GM18511 (cell line): ENCODE results near the gene FBXL16.
"Not testable (repeated sequence)": the region's sequence is repeated elsewhere in the genome, so short reads cannot be mapped to it uniquely, and the experiment has no call there.

Experiments used
- ATAC-seq: cut with Tn5 transposase; IDR thresholded peaks from one replicate; pipeline ENCODE4 v1.9.1; 2021; ENCODE audit warnings: mild to moderate bottlenecking, moderate library complexity; ENCODE audit not compliant: unreplicated experiment

Gene FBXL16

DNA sequence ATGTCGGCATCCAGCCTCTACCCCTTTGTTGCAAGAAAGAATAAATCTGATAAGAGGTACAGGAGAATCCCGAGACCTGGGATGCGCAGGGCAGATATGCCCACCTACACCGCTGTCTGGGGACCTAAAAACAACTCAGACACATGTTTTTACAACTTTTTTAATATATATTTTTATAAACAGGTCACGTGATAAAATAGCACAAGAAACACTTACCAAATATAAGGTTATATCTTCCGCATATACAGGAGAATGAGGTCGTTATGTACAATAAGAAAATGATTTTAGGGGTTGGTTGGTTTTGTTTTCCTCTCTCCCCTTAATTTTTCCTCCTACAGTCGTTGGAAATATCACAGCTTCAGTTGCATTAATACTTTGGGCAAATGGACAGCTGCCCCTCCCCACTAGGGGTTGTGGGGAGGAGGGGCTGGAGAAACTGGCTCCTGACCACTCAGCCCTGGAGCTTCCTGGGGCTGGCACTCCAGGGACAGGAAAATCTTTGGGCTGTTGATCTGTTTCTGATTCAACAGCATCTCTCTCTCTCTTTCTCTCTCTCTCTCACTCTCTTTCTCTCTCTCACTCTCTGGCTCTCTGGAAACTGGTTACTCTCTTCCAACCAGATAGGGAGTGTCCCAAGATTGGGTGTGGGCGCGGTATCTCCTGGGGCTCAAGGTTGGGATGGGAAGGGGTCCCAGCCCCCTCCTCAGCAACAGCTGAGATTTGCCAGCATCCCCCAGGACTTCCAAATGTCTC is 13.1 kb downstream of the FBXL16 start:
- ATAC-seq, result no peak

DNA sequence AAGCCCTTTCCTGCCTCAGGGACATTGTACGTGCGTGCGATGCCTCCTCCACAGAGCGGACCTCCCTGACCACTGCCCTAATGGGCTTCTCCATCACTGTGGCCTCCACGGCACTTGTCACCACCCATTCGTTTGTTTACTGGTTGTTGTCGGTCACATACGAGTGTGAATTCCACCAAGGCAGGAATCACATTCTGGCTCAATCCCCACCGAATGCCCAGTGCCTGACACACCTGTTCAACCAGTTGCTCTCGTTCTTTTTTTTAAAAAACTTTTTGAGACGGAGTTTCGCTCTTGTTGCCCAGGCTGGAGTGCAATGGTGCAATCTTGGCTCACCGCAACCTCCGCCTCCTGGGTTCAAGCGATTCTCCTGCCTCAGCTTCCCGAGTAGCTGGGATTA is 14.4 kb downstream of the FBXL16 start:
- not testable (repeated sequence) for ATAC-seq

DNA sequence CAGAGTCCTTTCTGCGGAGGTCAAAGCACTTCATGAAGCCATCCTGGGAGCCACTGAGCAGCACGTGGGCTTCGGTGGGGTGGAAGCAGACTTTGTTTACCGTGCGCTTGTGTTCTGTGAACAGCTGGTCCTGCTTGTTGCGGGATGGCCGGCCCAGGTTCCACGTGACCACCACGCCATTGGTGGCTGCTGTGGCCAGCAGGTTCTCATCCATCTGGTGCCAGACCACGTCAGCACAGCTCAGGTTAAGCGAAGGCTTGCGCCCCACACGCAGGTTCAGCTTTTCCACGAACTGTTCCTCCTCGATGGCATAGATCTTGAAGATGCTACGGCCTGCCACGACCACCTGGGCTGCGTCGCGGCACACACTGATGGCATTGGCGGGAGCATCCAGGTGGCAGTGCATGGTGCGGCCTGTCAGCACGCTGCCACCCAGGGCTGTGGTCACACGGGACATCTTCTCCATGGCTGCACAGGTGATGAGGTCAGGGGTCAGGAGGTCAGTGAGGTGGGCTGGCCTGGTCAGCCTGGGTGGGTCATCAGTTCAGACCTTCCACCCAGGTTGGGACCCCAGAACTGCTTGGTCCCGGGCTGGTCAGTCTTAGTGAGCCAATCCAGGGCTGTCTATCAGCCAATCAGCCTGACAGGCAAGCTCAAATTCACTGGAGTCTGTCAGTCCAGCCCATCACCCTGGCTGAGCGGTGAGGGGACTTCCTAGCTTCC is 16.3 kb downstream of the FBXL16 start:
- ATAC-seq, result no peak

DNA sequence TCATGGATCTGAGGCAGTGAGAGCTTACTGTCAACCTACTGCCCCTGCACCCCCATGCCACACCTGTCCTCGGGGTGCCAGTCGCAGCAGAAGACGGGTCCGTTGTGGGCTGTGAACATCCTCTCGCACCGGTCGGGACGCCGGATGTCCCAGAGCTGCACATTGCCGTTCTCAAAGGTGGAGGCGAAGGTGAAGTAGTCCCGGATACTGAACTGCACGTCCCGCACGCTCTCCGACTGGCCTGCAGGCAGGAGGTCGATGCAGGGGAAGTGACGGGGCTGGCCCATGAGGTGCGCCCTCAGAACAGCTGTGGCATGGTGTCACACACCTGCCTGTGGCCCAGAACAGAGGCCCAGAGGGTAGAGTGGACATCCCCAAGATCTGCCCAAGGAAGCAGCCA is 18.1 kb downstream of the FBXL16 start:
- ATAC-seq, result no peak

DNA sequence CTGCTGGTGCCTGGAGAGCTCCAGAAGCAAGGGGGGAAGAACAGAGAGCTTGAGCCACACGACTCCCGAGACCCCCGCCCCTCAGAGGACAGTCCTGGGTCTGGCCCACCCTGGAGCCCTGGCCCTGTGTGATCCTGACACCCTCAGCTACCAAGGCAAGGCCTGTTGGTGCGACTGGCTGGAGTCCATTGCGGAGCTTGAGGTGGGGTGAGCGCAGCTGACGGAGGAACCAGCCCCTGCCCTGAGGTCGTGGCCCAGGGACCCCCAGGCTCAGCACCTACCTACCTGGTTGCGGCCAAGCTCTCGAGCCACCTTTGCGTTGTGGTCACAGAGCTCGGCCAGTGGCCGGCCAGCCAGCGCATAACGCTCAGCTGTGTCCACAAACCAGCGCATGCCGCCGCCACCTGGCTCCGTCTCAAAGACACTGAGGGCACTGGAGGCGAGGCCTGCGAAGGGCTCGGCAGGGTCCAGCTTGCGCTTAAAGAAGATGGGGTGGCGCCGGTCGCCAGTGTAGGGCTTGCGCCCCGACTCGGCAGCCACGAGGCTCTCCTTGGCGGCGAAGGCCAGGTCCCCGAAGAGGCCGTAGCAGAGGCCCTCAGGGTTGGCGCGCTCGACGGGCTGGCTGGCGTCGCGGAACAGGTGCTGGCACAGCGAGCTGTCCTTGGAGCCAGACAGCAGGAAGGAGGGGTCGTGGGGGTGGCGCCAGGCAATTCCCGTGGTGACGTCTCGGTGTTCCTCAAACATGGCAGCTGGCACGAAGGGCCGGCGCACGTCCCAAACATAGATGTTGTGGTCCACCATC is 18.9 kb downstream of the FBXL16 start:
- no peak for ATAC-seq

DNA sequence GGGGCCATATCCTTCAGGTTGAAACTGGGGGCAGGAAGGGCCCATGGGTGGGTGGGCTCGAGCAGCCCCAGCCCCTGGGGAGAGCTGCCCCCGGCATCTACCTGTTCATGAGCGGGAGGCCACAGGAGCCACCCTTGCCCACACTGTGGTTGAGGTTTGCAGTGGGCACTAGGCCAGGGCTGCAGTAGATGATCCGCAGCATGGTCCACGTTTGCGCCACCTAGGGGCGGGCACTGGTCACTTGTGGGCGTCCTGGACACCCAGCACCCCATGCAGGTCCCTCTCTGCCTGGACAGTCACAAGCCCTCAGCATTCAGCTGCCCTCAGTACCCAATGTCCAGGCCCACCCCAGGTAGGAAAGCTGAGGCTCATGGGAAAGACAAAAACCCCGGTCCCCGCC is 19.6 kb downstream of the FBXL16 start:
- ATAC-seq, result no peak

DNA sequence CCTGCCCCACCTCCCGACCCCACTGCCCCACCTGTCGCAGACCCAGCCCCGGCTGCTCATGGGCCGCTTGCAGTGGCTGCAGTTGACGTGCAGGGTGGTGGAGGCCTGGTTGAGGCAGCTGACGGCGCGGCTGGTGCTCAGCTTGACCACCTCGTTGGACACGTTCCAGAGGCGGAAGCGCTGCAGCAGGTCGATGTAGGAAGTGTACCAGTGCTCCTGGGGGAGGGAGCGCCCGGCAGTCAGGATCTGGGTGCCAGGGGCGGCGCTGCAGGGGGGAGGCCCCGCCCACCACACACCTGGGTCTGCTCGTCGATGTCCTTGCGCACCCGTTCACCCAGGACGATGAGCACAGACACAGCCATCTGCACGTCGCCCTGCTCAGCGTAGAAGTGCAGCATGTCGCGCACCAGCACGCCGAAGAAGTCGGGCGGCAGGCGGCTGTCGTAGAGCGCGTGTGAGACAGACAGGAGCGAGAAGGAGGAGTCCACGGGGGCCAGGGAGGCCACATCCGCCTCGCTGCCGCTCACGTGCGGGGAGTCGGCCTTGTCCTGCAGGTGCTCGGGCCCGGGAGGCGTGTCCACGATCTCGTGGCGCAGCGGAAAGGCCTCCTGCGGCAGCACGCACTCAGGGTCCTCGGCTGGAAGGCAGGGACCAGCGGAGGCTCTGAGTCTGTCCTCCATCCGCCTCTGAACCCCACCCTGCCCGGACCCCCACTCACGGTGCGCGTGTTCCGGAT is 20.5 kb downstream of the FBXL16 start:
- no peak for ATAC-seq

DNA sequence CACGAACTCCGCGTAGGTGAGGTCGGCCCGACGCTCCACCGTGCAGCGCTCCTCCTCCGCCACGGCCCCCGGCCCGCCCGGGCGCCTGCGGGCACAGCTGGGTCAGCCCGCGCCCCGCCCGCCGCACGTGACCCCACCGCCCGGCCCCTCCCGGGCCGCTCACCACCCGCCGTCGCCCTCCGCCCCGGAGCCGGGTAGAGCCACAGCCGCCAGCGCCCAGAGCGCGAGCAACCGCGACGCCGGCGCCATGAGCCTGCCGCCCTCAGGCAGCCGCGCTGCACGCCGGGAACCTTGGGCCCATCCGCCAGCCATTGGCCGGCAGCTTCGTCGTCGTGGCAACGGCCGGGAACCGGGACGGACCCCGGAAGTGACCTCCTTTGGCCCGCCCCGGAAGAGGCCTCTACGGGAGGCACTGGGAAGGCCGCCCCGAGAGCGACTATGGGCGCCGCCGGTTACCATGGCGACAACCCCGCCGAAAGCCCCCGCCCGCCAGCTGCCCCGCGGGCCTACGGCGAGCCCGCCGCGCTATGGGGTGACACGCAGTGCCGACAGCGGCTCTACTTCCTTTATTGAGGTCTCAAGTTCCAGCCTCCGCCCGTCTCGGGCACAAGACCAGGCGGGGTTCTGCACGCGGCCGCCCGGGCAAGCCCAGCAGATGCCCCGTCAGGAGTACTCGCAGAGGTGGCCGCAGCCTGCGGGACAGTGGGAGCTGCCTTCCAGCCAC is 21.4 kb downstream of the FBXL16 start, which contains the start of gene JMJD8:
JMJD8 (minus strand) TSS at position 264 of the 724 bp plus-strand sequence; CDS start at position 249, 15 bp downstream.
- ATAC-seq, result peak; percentile 72

DNA sequence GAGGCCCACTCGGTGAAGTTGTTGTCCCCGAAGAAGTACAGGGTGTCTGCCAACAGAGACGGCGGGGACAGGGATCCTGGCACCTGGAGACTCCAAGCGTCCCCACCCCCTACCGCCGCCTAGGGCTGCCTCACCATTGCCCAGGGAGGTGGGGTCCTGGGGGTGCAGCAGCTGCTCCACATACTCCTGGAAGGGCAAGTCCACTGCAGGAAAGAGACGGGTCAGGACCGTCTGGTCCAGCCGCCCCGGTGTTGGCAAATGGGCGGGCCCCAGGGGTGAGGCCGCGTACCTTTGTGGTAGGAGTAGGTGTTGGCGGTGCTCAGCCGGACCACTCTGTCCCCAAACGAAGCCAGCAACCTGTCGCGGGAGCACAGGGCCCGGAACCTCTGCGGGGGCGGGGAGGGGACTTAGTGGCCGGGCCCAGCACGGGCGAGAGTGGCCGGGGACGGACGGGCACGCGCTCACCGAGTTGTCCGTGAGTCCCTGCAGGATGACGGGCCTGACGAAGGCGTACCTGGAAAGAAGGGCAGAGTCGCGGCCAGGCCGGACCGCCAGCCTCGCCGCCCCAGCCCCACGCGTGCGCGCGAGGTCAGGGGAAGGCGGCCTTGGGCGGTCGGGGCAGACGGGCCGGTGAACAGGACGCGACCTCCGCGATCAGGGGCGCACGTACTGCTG is 22.1 kb downstream of the FBXL16 start:
- no peak for ATAC-seq

DNA sequence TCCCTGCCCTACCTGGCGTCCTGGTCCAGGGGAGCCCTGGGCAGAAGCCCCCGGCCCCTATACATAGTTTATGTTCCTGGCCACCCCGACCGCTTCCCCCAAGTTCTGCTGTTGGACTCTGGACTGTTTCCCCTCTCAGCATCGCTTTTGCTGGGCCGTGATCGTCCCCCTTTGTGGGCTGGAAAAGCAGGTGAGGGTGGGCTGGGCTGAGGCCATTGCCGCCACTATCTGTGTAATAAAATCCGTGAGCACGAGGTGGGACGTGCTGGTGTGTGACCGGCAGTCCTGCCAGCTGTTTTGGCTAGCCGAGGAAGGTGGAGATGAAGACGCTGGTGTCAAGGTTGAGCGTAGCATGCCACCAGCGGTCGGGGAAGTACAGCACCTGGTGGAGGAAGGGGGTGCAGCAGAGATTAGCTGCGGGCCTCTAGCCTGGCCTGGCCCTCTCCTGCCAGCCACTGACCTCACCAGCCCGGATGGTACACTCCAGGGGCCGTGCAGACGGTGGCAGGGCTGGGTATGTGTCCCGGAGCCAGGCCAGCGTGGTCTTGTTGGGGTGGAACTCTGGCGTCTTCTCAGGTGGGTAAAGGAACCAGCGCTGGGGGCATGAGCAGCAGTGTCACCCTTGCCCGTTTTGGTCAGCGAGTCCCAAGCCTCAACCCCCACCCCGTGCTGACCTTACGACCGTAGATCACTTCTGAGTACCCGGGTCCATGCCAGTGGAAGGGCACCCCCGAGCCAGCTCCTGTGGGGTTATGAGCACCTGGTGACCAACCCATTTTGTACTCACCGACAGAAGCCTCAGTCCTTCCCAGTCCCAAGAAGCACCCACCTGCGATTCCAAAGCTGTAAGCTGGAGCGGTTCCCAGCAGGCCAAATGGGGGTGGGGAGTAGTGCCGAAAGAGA is 22.9 kb downstream of the FBXL16 start:
- no peak for ATAC-seq

DNA sequence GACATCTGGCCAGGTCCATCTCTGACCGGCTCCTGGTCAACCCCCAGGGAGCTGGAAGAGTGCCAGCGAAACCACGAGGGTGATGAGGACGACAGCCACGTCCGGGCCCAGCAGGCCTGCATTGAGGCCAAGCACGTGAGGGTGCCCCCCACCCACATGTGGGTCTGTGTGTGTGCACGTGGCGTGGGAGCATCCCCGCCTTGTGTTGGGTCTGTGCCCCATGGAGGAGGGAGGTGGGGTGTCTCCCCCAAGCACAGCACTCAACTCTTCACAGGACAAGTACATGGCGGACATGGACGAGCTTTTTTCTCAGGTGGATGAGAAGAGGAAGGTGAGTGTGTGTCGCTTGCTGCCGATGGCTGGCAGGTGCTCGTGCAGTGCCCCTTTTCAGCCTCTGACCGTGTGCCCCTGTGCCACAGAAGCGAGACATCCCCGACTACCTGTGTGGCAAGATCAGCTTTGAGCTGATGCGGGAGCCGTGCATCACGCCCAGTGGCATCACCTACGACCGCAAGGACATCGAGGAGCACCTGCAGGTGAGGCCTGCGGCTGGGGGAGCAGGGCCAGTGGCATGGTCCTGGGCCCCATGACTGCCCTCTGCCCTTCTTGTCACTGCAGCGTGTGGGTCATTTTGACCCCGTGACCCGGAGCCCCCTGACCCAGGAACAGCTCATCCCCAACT is 23.7 kb downstream of the FBXL16 start:
- ATAC-seq, result no peak

DNA sequence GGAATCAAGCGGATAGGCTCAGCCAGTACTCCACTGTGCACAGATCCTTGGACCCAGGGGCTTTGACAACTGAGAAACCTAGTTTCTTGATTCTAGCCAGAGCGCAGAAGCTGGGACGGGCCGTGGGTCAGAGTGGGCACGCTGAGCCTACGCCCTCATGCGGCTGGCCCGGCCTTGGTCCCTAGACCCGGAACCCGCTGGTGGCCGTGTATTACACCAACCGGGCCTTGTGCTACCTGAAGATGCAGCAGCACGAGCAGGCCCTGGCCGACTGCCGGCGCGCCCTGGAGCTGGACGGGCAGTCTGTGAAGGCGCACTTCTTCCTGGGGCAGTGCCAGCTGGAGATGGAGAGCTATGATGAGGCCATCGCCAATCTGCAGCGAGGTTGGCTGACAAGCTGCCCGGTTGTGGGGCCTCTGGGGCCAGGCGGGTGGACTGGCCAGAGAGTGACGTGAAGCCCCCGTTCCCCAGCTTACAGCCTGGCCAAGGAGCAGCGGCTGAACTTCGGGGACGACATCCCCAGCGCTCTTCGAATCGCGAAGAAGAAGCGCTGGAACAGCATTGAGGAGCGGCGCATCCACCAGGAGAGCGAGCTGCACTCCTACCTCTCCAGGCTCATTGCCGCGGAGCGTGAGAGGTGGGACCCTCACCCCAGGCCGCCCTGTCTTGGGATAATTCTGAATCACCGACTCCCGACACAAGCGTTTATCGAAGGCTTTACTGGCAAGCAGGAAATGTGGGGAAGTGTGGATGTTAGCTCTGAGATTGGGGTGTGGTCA is 24.4 kb downstream of the FBXL16 start:
- ATAC-seq, result no peak

DNA sequence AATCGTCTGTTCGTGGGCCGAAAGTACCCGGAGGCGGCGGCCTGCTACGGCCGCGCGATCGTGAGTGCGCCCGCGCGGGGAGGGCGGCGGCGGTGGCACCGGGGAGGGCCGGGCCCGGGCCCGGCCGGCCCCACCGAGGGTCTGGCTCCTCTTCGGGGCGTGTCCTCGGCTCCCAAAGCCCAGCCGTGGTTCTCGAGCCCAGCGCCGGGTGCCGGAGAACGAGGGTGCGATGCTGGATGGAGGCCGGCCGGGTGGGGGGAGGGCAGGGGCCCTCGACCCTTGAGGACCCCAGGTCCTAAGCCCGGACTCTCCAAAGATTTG is 25.0 kb downstream of the FBXL16 start:
- no peak for ATAC-seq

DNA sequence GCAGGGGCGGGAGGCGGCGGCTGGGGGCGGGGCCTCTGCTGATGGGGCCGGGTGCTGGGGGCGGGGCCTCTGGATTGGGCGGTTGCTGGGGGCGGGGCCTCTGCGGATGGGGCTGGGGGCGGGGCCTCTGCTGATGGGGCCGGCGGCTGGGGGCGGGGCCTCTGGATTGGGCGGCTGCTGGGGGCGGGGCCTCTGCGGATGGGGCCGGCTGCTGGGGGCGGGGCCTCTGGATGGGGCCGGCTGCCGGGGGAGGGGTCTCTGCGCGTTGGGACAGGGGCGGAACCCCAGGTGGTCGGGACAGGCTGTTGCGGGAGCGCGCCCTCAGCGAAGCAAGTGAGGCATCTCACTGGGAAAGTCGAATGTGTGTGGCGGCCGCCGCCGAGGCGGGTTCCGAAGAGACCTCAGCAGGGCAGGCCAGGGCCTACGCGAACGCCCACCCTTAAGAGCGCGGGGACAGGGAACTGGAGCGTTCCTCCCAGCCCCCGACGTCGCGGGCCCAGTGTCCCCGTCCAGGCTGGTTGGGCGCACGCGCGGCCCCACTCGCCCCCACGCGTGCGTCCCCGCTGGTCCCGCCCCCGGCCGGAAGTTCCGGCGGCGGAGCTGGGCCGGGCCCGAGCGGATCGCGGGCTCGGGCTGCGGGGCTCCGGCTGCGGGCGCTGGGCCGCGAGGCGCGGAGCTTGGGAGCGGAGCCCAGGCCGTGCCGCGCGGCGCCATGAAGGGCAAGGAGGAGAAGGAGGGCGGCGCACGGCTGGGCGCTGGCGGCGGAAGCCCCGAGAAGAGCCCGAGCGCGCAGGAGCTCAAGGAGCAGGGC is 25.6 kb downstream of the FBXL16 start, which contains the start of gene STUB1:
STUB1 (plus strand) TSS at position 597 of the 811 bp plus-strand sequence; CDS start at position 713, 116 bp downstream.
- ATAC-seq, result peak; percentile 51

DNA sequence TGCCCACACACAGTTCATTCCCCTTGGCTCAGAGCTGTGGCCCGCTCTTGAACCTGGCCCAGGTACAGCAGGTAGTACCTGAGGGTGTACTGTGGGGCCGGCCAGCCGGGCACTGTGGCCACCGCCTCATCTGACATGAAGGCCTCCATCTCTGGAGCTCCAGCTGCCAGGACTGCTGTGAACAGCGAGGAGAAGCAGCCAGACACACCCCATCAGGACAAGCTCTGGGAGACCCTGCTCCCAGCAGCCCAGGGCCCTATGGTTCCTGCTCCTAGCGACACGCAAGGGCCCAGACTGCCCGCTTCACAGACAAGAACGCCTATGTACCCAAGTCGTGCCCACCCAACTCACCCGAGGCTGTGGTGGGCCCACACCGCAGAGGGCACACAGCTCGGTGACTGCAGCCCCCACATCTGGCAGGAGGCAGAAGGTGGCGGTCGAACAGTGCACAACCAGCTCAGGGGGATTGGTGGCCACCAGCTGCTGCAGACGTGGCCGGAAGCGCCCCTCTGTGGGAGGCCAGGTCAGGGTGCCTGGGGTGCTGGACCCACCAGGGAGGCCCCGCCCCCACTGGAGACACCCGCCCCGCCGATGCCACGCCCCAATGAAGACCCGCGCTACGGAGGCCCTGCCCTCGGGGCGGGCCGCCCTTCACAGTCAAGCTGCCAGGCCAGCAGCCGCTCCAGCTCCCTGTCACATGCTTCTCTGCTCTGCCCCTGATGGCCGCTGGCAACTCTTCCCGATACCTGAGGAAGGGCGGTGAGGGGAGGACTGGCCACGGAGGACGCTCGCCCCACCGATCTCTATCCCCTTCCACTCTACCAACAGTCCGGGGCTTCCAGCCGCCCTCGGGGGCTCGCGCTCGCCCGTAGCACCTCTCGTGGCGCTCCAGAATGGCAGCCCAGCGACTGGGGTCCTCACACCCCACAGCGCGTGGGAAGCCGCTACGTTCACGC is 26.5 kb downstream of the FBXL16 start:
- ATAC-seq, result no peak
